K562 (cell line): ENCODE results near the gene HPCAL1. TPM values are rescaled to one million over a fixed set of nuclear protein-coding genes. Genes with fewer than 3 reads are reported as not detected.

Experiments
- ARID1B ChIP-seq: fragments of 450-650 bp; IDR thresholded peaks from 2 replicates; pipeline ENCODE4 v1.6.1; 2016; ENCODE audit warnings: antibody characterized with exemption, mild to moderate bottlenecking, inconsistent platforms
- ARNT ChIP-seq, 2 experiments: fragments of 450-650 bp; IDR thresholded peaks; 2 replicates each; pipeline ENCODE4 v1.6.1; 2016; ENCODE audit warnings: mild to moderate bottlenecking in 1 of 2
- CBX1 ChIP-seq: sonication (generic); IDR thresholded peaks from 2 replicates; pipeline ENCODE4 v1.6.1; 2016; ENCODE audit warnings: antibody characterized with exemption, low read depth, mild to moderate bottlenecking
- E2F3 ChIP-seq: fragments of 250-450 bp; sonication (Bioruptor Pico); IDR thresholded peaks from 2 replicates; pipeline ENCODE4 v1.4.0; 2020; ENCODE audit warnings: mild to moderate bottlenecking
- NCOA1 ChIP-seq: fragments of 450-650 bp; IDR thresholded peaks from 2 replicates; pipeline ENCODE4 v1.6.1; 2016; ENCODE audit warnings: low read depth
- POLR2B ChIP-seq: fragments of 450-650 bp; IDR thresholded peaks from 2 replicates; pipeline ENCODE4 v1.6.1; 2018; ENCODE audit warnings: low read depth; ENCODE audit not compliant: partially characterized antibody
- RBM17 ChIP-seq: fragments of 200-400 bp; formaldehyde crosslinking; IDR thresholded peaks from 2 replicates; pipeline ENCODE4 v1.6.1; 2017; ENCODE audit warnings: low read depth, mild to moderate bottlenecking, low read length, borderline replicate concordance
- RUNX1 ChIP-seq: sonication (generic); IDR thresholded peaks from 2 replicates; pipeline ENCODE4 v1.6.1; 2016; ENCODE audit warnings: antibody characterized with exemption, low read depth
- SNRNP70 ChIP-seq: fragments of 200-400 bp; formaldehyde crosslinking; optimal IDR thresholded peaks from 2 replicates; pipeline ENCODE3; 2017; ENCODE audit warnings: low read depth, low read length
- TAL1 ChIP-seq: fragments of 450-650 bp; IDR thresholded peaks from 2 replicates; pipeline ENCODE4 v1.6.1; 2016; ENCODE audit warnings: mild to moderate bottlenecking
- ZNF184 ChIP-seq: sonication (generic); formaldehyde crosslinking; IDR thresholded peaks from 2 replicates; pipeline ENCODE4 v1.5.0; 2020; ENCODE audit warnings: missing genetic modification reagents
- polyA plus RNA-seq, 8 experiments: library from polyadenylated mRNA; depleted of rRNA in 4 of 8; stranded (reverse) in 5 of 8; unstranded in 3 of 8; fragments of >200 nt; fragmentation: Nextera tagmentation in 2 of 8; fragmentation: Illumina TruSeq in 1 of 8; extraction: Ambion mirVana in 2 of 8; extraction: Trizol in 1 of 8; gene quantifications; 2 replicates each; pipeline versions ENCODE4 v1.2.1 to v1.2.3, GENCODE V29; 2011 to 2014; ENCODE audit warnings: inconsistent platforms in 1 of 8, missing spikeins in 1 of 8
- total RNA-seq, 7 experiments: library from RNA; depleted of rRNA in 6 of 7; stranded (reverse); fragments of >200 nt in 6 of 7; fragmentation: Illumina TruSeq in 2 of 7; extraction: Trizol in 2 of 7; gene quantifications; 2 replicates each; pipeline versions ENCODE4 v1.2.1 to v1.2.3, GENCODE V29; 2011 to 2021; ENCODE audit warnings: low replicate concordance in 1 of 7
- TF ChIP-seq, protein P1 (sequence below): fragments of 450-650 bp; IDR thresholded peaks from 2 replicates; pipeline ENCODE4 v1.6.1; 2016; ENCODE audit warnings: antibody characterized with exemption
- TF ChIP-seq, protein P2 (sequence below): fragments of 200-400 bp; formaldehyde crosslinking; IDR thresholded peaks from 2 replicates; pipeline ENCODE4 v1.6.1; 2017; ENCODE audit warnings: mild to moderate bottlenecking, low read depth, low read length, moderate library complexity
- TF ChIP-seq, protein P3 (sequence below): fragments of 250-450 bp; sonication (Bioruptor Pico); IDR thresholded peaks from 2 replicates; pipeline ENCODE4 v1.8.0; 2022; ENCODE audit warnings: moderate library complexity, mild to moderate bottlenecking, inconsistent platforms
- TF ChIP-seq, protein P4 (sequence below): fragments of 250-450 bp; sonication (Bioruptor Pico); IDR thresholded peaks from 2 replicates; pipeline ENCODE4 v1.5.0; 2021; ENCODE audit warnings: mild to moderate bottlenecking, moderate library complexity
- TF ChIP-seq, protein P5 (sequence below): fragments of 450-650 bp; IDR thresholded peaks from 2 replicates; pipeline ENCODE4 v1.6.1; 2016

Gene HPCAL1
- total and polyA plus RNA-seq, 9 of the 15 experiments (the other 6 are each of a cell fraction or from before 2014, with no cell fraction given) = 2.7 to 65.5 (median 23.9) TPM

DNA sequence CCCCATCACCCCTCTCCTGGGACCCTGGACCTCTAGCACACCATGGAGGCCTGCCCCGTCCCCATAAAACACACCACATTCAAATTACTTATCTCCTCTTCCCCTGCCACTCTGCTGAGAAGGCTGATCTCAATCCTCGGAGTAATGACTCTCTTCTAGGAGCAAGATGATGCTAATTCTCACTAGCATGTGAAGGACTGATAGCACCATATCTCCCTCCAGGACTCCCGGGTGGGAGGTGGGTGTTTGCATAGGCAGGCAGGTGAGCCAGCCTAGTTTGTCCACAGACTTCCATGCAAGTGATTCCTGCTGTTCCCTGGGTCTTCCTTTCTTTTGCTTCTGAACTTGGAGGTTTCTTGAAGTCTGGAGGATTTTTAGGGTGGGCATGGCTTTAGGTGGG is 40.5 kb downstream of the HPCAL1 start (continued):
- TF ChIP-seq SNRNP70 (no peak), CBX1 (no peak), RUNX1 (0 out of 2 replicates have a peak, but pooled peaks have one; percentile 50), ZNF184 (CRISPR knock-in tag) (no peak), ARID1B (peak; percentile 93), POLR2B (no peak), TAL1 (peak; percentile 88), E2F3 (no peak), ARNT (IDR thresholded peaks at IDR 0.05) (no peak), RBM17 (no peak), NCOA1 (peak; percentile 33; the same call in 1 of the 2 replicates)
- TF ChIP-seq, protein P1, sequence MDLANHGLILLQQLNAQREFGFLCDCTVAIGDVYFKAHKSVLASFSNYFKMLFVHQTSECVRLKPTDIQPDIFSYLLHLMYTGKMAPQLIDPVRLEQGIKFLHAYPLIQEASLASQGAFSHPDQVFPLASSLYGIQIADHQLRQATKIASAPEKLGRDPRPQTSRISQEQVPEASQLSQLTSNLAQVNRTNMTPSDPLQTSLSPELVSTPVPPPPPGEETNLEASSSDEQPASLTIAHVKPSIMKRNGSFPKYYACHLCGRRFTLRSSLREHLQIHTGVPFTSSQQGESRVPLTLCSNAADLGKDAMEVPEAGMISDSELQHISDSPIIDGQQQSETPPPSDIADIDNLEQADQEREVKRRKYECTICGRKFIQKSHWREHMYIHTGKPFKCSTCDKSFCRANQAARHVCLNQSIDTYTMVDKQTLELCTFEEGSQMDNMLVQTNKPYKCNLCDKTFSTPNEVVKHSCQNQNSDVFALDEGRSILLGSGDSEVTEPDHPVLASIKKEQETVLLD = 0 out of 2 replicates have a peak, but pooled peaks have one; percentile 49
- TF ChIP-seq, protein P2, sequence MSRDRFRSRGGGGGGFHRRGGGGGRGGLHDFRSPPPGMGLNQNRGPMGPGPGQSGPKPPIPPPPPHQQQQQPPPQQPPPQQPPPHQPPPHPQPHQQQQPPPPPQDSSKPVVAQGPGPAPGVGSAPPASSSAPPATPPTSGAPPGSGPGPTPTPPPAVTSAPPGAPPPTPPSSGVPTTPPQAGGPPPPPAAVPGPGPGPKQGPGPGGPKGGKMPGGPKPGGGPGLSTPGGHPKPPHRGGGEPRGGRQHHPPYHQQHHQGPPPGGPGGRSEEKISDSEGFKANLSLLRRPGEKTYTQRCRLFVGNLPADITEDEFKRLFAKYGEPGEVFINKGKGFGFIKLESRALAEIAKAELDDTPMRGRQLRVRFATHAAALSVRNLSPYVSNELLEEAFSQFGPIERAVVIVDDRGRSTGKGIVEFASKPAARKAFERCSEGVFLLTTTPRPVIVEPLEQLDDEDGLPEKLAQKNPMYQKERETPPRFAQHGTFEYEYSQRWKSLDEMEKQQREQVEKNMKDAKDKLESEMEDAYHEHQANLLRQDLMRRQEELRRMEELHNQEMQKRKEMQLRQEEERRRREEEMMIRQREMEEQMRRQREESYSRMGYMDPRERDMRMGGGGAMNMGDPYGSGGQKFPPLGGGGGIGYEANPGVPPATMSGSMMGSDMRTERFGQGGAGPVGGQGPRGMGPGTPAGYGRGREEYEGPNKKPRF = no peak
- TF ChIP-seq, protein P3, sequence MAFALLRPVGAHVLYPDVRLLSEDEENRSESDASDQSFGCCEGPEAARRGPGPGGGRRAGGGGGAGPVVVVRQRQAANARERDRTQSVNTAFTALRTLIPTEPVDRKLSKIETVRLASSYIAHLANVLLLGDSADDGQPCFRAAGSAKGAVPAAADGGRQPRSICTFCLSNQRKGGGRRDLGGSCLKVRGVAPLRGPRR (CRISPR knock-in tag) = no peak
- TF ChIP-seq, protein P4, sequence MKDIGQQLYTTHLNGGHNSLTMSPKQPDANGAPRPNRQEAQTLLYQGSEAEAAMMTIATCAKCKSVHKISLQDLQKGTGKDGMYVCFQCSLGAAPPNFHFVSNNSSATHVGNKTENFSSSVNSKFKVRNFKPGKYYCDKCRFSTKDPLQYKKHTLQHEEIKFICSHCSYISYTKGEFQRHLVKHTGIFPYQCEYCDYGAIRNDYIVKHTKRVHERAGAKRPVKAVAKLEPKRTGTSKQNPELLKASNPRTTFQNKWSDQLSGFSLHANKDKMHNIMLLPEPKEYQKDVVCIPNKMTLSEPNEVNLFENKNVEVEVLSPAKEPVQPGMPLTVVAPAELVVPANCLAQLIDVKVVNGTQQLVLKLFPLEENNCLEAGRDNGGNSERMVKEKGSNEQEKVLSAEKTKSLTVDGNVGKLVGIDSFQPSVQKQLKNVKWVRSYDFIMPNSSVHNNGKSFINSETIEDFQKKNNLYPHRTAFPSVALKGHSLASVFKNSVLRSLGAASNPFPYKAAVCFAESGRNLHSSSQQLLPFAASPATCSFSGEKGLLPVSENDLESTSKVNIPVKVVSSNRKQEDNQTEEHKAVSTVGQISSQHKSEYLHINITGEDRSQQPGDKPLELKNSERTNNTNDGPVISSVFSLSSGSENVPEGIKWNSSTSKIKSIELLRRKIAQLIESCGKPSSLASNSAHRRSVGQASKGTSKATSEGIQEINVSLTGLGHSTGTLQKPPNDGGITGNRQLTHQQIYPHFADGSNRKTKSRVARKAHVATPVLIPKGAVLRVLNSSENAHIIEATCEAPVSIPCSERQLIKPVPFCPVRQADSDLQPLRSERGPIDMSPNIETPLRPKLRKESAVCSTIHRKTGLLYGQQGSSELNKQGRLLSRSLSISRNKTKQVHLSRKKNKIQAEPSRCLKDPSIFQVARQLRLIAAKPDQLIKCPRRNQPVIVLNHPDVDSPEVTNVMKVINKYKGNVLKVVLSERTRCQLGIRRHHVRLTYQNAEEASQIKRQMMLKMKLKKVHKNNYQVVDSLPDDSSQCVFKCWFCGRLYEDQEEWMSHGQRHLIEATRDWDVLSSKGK = no peak
- TF ChIP-seq, protein P5, sequence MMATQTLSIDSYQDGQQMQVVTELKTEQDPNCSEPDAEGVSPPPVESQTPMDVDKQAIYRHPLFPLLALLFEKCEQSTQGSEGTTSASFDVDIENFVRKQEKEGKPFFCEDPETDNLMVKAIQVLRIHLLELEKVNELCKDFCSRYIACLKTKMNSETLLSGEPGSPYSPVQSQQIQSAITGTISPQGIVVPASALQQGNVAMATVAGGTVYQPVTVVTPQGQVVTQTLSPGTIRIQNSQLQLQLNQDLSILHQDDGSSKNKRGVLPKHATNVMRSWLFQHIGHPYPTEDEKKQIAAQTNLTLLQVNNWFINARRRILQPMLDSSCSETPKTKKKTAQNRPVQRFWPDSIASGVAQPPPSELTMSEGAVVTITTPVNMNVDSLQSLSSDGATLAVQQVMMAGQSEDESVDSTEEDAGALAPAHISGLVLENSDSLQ = peak; percentile 73
